SW480 (cell line): Measurements from ENCODE around the gene PPP1CA.
A peak's percentile ranks its signal among the peaks of the same experiment; 100 is the strongest.

Source experiments
- DNase-seq: peaks from one replicate; pipeline ENCODE4 v3.0.0-alpha.2; 2016; ENCODE audit warnings: low spot score

PPP1CA gene

DNA sequence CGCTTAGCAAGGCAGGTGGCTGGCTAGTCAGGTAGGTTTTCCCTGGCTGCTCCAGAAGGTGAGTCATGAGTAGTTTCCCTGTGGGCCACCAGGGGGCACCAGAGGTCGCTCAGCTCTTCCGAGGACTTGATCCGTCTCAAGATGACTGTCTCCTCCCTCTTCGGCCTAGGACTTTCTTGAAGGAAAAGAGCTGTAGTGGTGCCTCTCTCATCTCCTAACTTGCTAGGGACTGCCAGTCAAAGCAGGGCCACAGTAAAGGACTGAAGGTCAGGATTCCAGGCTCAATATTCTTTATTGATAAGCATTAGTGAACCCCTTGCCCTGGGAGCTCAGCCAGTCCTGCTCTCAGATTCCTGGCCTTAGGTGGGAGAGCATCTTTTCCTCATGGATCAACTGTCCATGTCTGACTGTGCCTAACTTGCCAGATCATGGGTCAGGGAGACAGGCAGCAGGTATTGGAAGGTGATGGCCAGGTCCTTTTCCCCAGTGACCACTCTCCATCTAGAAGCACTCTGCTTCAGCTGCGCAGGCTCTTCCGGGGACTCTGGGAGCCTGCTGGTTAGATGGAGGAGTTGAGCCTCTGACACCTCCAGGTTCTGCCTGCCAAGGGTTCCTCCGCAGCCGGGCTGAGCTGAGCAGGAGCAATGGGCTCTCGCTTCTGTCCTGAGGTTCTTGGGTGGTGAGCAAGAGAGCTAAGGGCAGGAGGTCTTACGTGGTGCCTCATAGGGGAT, 50.2 kb downstream of the PPP1CA start:
- DNase-seq: peak; percentile 74

DNA sequence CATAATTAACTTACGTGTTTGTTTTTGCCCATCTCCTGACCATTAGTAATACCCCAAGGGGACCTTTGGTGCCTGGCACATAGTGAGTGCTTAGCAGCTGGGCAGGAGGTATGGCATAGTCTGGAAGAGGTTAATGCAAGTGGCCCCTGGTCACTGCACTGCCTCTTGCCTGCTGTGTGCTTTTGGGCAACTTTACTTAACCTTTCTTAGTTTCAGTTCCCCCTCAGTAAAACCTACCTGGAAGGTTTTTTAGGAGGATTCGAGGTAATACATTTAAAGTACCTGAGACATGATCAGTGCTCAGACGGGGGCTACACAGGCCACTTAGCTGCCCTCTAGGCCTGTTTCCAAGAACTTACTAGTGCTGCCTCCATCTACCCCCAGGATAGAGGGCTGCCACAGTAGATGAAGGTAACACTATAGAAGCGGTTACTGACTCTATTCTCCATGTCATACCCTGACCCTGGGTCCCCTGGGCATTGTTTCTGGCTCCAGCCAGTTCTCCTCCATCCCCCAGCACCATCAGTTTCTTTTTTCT, 51.7 kb downstream of the PPP1CA start:
- DNase-seq: no peak

DNA sequence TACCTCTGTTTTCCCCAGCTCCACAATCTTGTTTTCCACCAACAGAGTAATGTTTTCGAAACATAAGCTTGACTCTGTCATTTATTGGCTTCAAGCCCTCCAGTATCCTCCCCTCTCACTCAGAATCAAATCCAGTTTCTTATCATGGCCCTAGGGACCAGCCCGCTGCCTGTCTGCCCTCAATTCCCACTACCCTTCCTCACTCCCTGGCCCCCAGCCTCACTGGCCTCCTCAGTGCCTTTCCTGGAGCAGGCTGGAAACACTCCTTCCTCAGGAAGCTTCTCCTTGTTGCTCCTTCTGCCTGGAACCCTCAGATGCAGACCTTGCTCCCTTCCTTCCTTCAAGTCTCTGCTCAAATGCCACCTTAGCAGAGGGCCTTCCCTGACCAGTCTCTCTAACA, 52.2 kb downstream of the PPP1CA start:
- no peak for DNase-seq

DNA sequence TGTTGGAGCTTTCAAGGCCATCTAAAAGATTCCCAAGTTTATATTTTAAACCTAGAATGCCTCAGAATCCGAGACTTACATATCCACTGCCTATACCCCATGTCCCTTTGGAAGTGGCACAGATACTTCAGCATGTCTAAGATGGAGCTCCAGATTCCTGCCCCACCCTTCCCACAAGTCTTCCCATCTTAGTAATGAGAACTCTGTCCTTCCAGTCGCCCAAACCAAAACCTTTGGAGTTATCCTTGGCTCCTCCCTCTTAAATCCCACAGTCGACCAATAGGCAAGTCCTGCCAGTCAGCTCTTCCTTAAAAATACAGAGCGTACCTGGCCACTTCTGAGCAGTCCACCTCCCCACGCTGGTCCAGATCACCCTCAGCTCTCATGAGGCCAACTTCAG, 52.6 kb downstream of the PPP1CA start:
- DNase-seq: no peak
